ENCODE results near the gene CYP2R1.
"Not testable (repeated sequence)": the region's sequence is repeated elsewhere in the genome, so short reads cannot be mapped to it uniquely, and the experiment has no call there.

CYP2R1 gene

DNA sequence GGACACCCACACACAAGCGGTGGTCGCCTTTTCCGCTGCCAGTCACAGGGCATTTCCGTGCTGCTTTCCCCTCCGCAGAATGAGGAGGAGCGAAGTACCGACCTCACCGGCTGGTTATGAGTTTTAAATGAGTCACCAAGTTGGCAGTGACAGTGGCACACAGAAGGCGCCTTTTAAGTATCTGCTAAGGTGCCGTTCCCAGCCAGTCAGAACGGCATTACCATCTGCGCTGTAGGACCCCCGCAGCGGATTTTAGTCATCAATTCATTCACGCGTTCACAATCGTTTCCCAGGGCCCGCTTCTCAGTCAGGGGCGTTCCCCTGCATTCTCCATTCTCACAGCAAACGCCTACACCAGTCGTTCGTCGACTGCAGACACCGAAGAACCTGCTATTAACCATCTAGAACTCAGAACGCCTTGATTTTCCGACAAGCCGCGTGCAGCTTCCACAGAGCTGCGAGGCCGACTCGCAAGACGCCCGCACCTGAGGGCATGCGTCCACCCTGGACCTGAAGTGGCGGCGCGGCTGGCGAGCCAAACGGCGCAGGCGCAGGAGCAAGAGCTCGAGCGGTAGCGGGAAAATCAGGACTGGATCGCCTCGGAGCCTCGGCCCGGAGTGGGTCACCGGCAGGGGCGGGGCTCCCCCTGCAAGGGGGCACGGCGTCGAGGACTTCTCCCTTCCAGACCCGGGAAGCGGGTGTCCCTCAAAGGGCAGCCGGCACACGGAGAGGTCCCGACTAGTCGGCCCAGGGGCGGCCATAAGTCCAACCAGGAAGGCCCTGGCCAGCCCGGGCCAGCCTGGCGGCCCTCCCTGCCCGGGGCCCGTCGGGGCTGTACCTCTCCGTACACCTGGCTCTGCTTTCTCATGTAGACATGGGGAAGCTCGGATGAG lies 642 bp downstream of the CYP2R1 start:
- DNase-seq = peak; percentile 83

DNA sequence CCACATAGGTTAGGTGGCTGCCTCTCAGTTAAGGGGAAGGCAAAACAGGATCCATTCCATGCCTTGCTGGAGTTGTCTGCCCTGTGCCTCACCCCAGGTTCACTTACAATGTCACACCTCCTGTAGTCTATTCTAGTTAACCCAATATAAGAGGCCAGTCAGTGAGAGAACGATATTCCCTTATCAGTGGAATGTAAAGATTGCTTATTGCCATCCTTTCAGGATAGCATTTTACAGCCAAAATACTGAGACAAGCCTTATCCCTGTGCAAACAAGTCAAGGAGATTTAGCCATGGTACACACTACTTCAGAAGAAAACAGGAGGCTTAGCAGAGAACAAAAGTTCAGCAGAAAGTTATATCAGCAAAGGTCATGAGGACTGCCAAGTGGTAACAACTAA lies 5.5 kb downstream of the CYP2R1 start:
- DNase-seq = no peak

DNA sequence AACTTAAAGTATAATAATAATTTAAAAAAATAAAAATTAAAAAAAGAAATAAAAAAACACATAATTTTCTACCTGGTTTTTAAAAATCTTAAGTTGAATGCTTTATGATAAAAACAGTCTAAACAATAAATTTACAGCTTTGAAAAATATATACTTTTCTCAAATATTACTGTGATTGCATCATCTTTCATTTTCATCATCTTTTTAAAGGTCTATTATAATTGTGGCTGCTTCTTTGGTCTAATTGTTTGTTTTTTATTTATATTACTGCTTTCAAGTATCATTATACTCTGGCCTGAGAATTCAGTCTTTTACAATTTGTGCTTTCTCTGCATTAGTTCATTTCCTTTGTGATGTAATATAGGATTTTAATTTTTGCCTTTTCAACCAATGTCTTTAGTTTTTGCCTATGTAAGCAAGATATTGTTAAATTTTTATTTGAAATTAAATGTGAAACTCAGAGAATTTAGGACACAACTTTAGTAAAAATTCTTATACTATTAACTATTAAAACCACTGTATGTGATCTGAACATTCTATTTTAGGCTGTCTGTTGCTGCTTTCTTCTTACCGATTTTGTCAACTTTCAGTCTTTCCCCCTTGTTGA lies 7.3 kb downstream of the CYP2R1 start:
- DNase-seq = no peak

DNA sequence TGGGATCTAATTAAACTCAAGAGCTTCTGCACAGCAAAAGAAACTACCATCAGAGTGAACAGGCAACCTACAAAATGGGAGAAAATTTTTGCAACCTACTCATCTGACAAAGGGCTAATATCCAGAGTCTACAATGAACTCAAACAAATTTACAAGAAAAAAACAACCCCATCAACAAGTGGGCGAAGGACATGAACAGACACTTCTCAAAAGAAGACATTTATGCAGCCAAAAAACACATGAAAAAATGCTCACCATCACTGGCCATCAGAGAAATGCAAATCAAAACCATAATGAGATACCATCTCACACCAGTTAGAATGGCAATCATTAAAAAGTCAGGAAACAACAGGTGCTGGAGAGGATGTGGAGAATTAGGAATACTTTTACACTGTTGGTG lies 8.3 kb downstream of the CYP2R1 start:
- not testable (repeated sequence) for DNase-seq

DNA sequence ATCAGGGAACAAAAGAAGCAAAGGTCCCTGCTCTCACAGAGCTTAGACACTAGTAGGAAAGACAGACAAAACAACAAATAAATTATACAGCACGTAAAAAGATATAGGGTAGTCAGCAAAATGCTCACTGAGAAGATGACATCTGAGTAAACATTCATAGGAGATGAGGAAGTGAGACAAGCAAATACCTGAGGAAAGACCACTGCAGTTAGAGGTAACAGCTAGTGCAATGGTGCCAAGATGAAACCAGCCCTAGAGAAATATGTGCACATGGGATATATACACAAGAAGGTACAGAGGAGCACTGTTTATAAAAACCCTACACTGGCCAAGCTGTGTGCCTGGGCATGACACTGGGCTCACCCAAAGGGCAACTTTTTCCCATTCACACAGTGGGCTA lies 9.8 kb downstream of the CYP2R1 start:
- DNase-seq = no peak

DNA sequence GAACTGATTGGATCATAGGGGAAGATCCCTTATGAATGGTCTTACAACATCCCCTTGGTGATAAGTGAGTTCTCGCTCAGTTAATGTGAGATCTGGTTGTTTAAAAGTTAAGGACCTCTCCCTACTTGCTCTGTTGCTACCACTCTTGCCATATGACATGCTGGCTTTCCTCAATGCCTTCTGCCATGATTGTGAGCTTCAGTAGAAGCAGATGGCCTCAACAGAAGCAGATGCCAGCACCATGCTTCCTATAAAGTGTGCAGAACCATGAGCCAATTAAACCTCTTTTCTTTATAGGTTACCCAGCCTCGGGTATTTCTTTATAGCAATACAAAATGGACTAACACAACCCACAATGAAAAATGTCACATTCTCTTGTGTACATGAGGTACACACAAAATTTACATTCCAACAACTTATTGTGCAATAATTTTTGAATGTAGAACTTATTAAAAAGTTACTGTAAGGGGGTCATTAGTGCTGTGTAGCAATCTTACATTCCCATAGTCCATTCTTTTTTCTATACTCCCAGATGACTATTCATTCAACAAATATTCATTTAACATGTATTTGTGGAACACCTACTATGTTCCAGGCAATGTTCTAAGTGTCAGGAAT lies 10.3 kb downstream of the CYP2R1 start:
- DNase-seq = no peak

DNA sequence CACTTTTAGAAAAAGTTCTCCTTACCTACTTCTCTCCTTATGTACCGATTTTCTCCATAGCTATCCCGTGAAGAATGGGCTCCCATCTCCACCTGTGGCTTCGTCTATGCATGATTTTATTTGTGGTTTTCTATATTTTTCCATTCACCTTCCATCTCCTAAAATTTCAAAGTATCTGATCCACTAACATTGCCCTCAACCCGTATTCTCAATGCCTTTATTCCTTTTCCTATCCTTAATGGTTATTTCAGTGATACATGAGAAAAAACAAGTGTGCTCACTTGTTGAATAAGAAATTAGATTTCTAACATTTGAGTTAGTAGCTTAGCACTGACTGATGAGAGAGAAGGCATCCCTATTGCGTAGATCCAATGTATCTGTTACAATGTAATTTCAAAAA lies 16.9 kb downstream of the CYP2R1 start:
- DNase-seq = no peak

DNA sequence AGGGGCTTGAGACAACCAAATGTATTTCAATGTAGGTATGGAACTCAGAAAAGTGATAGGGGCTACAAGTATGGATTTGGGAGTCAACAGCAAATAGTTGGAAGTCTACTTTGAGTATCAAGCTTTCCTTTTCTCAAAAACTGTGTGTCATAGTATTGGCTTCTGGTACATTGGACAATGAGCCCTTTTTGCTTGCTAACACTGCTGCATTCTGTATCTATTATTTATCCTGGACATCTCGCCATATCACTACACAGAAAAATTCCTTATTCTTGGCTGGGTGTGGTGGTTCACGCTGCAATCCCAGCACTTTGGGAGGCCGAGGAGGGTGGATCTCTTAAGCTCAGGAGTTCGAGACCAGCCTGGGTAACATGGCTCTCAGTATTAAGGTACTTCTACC lies 18.4 kb downstream of the CYP2R1 start:
- DNase-seq = no peak

DNA sequence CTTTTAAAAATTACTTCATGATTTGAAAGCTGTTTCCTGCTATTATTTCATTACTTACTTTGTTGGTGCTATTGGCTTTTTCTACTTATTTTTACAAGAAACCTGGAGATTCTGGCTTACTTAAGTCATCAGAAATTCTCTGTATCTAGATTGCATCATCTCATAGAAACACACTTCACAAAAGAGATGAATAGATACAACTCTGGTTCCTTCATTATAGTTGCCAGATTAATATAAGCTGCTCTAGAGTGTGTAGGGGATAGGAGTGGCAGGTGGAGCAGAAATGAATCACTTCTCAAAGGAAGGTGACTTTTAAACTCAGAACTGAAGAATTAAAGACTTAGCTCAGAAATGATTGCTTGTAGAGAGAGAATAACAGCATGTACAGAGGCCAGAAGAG lies 20.0 kb downstream of the CYP2R1 start:
- no peak for DNase-seq

DNA sequence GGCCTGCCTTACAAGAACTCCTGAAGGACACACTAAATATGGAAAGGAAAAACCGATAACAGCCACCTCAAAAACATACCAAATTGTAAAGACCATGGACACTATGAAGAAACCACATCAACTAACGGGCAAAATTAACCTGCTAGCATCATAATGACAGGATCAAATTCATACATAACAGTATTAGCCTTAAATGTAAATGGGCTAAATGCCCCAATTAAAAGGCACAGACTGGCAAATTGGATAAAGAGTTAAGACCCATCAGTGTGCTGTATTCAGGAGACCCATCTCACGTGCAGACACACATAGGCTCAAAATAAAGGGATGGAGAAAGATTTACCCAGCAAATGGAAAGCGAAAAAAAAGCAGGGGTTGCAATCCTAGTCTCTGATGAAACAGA lies 28.3 kb downstream of the CYP2R1 start:
- DNase-seq = not testable (repeated sequence)

DNA sequence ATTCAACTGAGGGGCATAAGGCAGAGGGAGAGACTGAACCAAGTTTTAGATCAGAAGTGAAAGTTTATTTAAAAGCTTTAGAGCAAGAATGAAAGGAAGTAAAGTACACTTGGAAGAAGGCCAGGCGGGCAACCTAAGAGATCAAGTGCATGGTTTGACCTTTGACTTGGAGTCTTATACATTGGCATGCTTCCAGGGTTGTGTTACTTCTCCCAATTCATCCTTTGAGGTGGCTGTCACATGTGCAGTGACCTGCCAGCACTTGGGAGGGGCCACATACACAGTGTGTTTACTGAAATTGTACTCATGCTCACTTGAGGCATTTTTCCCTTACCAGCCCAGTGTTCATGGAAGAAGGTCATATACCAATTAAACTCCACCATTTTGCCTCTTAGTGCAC lies 30.4 kb downstream of the CYP2R1 start:
- DNase-seq = no peak

DNA sequence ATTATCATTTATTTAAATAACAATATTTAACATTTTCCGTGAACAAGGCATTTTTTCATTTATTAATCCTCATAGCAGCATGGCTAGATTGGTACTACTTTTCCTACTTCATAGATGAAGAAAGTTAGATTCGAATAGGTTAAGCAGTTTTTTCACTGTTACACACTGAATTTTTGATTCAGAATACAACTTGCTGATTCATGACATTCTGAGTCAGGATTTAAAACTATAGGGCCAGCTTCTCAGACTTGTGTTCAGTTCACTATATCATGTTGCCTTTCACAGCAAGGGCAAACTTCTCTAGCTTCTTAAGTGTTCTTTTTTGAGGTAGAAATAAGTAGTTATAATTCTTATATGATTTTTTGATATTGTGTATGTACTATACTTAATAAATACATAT lies 31.5 kb downstream of the CYP2R1 start:
- no peak for DNase-seq

DNA sequence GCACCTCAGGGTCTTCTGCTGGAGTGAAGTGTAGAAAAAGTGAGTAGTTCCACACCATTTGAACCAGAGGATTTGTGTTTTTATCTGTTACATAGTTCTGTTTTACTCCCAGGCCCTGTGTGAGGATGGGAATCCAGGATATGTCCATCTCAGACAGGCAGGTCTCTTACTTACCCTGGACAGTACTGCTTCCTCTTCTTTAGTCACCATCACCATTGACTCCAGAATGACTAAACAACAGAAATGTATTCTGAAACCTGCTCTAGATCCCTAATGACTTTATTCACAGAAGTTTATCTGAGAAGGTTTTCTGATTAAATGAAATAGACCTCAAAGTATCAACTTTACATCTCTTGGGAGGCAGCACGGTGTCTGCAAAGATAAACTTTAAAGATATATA lies 33.6 kb downstream of the CYP2R1 start:
- DNase-seq = no peak

DNA sequence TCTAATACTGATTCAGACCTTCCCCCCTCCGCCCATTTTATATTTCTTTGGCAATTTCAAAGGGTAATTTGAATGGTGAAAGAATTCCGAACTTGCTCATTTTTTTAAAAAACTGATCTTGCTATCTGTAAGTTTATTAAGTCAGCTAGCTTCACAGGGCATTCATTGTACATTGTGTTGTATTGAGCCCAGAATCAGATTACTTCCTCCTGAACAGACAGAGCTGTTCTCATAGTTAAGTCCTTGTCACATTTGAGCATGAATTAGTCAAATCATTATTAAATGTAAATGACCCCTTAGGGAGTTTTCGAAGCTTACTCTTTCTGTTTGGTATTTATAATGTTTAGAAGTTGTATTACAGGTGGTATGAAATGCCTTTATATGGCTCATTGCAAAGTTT lies 34.4 kb downstream of the CYP2R1 start:
- DNase-seq = no peak

DNA sequence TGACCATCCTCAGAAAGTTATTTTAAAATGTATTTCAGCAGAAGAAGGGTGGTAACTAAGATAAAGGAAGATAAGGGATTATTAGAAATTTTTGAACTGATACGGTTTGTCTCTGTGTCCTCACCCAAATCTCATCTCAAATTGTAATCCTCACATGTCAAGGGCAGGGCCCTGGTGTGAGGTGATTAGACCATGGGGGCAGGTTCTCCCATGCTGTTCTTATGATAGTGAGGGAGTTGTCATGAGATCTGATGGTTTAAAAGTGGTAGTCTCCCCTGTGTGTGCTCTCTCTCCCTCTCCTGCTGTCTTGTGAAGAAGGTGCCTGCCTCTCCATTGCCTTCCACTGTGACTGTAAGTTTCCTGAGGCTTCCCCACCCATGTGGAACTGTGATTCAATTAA lies 36.1 kb downstream of the CYP2R1 start:
- DNase-seq = no peak

DNA sequence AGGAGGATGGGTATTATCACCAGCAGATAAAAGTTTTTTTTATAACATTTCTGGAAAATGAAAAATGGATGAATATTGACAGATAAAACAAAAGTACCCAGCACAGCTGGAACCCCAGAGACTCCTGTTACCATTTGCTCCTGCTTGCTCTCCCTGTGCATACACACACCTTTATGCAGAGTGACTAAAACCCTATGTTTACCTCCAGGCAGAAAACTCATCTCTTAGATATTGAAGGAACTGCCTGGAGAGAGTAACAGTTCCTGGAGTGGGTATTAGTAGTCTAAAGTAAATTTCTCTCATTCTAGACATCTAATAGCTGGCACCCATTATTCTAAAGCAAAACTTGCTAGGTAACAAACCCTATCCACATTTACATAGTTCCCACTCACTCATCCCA lies 38.0 kb downstream of the CYP2R1 start:
- no peak for DNase-seq

DNA sequence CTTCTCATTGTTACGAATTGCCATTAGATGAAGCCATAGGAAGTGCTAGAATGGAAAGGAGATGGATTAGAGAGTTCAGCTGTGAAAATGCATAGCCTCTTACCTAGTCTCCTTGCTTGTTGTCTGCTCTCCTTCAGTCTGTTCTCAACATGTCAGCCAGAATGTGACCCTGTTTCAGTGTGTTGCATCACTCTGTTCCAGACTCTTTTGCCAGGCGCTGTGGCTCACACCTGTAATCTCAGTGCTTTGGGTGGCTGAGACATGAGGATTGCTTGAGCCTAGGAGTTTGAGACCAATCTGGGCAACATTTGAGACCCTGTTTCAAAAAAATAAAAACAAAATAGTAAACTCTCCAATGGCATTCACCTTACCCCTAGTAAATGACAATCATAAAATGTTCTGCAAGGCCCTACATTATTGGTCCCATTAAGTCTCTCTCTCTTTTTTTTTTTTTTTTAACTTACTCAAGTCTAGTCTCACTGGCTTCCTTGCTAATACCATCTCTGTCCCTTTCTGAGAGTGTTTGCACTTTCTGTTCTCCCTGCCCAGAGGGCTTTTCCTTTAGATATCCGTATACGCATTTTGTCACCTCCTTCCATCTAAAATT lies 39.4 kb downstream of the CYP2R1 start:
- DNase-seq = no peak

DNA sequence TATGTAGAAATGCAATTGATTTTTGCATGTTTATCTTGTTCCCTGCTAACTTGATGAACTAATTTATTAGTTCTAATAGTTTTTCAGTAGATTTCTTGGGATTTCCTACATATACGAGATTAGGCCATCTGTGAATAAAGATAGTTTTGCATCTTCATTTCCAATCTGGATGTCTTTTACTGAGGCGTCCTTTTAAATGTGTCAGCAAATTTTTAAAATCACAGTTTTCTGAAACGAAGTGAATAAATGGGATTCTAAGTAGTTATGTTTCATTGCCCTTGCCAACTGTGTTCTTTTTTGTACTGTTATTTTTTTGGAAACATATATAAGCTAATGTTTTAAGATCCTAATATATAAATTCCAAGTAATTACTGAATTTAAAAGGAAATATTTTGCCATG lies 50.0 kb downstream of the CYP2R1 start:
- DNase-seq = no peak

DNA sequence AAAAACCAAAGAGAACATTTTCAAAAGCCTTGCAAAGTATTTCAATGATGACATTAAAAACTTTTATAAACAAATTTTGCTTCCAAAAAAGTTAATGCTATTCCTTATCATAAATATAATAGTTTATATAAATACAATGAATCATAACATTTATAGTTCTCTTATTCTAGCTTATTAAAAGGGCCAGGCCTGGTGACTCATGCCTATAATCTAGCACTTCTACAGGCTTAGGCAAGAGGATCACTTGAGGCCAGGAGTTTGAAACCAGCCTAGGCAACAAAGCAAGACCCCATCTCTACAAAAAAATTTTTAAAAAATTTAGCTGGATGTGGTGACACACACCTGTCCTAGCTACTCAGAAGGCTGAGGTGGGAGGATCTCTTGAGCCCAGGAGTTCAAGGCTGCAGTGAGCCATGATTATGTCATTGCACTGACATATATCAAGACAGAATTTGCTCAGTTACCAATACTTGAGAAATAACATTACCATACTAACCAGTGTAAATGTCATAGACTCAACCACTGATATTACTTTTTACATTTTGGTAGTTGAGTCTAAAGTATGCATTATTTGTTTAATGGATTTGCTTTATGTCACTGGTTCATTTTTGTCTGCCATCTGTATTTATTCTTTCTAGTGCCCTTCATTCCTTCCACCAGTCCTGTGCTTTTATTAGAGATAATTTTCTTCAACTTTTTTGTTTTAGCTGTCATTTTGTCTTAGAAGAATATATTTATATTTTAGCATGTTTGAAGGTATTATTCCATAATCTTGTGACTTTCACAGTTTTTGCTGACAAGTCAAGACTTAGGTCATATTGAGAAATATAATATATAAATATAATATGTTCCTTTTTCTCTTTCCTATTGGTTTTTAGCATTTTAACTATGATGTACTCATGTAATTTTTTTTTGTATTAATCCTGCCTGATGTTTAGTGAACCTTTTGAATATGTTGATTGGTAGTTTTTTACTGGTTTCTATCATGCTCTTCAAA lies 56.2 kb downstream of the CYP2R1 start:
- no peak for DNase-seq
